GM18909 (cell line): ENCODE measurements around the gene TUBA4B.
"Not testable (repeated sequence)": the region's sequence is repeated elsewhere in the genome, so short reads cannot be mapped to it uniquely, and the experiment has no call there.

Experiments used
- ATAC-seq: cut with Tn5 transposase; IDR thresholded peaks from one replicate; pipeline ENCODE4 v1.9.1; 2021; ENCODE audit warnings: mild to moderate bottlenecking; ENCODE audit not compliant: unreplicated experiment, poor library complexity

TUBA4B gene

DNA sequence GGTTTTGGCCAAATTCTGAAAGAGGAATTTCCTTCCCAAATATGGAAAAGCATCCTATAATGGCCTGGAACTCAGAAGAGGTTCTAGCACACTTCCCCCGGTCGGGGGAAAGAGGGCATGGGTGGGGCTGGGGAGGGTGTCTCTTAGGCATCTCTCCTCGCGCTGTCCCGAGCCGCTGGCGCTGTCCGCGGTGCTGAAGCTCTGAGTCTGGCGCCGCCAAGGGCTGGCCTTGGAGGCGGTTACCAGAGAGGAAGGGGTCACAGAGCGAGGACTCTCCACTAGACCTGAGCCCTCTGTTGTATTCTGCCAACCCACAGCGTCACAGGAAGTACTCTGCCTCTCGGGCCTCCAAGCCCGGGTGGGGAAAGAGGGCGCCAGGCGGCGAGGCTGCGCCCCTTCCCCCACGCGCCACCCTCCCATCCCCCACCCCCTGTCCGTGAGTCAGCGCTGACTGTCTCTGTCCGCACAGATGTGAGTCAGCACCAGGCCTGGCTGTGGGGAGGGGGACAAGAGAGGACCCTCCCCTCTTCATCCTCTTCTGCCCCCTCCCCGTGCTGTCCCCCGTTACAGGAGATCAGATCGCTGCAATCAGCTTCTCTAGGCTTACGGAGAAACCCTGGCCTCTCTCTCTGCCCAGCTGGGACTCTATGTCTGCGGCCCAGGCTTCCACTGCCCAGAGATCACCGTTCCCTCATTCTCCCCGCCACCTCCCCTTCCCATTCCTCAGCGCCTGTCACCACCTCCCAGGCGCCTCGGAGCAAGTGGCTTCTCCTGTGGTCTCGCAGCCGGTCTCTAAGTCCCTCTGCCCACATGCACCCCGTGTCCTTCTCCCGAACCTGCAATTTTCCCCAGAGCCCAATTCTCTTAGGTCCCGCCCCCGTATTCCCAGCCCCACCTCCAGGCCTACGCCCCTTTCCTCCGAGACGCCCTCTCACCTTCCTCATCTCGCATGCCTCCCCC lies 55.4 kb downstream of the TUBA4B start:
- peak; percentile 59 for ATAC-seq

DNA sequence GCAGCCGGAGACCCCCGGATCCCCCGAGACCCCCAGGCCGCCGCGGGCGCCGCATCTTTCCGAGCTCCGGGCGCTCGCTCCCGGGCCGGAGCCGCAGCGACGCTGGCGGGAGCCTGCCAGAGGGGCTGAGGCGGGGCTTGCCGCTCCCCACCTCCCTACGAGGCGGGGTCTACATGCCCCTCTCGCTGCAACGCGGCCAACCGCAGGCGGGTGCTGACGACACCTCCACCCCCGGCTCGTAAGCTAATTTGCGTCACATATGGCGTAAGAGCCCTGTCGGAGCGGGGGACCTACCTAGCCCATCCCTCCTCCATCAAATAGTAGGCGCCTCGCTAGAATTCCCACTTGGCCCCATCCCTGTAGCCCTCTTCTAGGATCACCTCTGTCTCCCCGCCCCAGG lies 56.2 kb downstream of the TUBA4B start, which contains the start of gene PTPRN:
Gene PTPRN, minus strand, starts transcription at position 124 of the 400 bp plus-strand sequence. Its CDS starts 69 bp downstream, at position 55.
- ATAC-seq, result no peak

DNA sequence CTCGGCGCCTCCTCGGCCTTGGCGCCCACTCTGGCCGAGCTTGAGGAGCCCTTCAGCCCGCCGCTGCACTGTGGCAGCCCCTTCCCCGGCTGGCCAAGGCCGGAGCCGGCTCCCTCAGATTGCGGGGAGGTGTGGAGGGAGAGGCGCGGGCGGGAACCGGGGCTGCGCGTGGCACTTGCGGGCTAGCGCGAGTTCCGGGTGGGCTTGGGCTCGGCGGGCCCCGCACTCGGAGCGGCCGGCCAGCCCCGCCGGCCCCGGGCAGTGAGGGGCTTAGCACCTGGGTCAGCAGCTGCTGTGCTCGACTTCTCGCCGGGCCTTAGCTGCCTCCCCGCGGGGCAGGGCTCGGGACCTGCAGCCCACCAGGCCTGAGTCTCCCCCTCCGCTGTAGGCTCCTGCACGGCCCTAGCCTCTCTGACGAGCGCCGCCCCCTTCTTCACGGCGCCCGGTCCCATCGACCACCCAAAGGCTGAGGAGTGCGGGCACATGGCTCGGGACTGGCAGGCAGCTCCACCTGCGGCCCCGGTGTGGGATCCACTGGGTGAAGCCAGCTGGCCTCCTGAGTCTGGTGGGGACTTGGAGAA lies 59.7 kb downstream of the TUBA4B start:
- not testable (repeated sequence) for ATAC-seq

DNA sequence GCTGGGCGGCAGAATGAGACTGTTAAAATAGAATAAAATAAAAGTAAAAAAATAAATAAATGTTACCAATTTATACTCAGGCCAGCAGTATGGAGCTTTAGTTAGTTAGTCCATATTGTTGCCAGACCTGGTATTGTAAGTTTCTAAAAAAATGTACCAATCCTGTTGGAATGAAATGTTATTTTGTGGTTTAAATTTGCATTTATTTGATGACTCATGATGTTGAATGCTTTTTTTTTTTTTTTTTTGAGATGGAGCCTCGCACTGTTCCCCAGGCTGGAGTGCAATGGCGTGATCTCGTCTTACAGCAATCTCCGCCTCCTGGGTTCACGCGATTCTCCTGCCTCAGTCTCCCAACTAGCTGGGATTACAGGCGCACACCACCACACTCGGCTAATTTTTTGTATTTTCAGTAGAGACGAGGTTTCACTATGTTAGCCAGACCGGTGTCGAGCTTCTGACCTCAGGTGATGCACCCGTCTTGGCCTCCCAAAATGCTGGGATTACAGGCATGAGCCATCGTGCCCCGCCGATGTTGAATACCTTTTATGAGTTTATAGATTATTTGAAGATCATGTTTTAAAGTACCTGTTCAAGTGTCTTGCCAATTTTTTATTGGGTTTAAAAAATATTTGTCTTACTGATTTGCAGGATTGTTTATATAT lies 61.9 kb downstream of the TUBA4B start:
- no peak for ATAC-seq
